GM06990 (cell line): ENCODE data around the gene ADPRM.

Source experiments
- DNase-seq: peaks from one replicate; pipeline ENCODE4 v3.0.0-alpha.2; 2011; ENCODE audit not compliant: insufficient read length; ENCODE audit errors: extremely low read depth
- H3K27me3 ChIP-seq: replicated peaks from 2 replicates; pipeline ENCODE4 v1.6.0; 2011; ENCODE audit warnings: low read length; ENCODE audit not compliant: control insufficient read depth, insufficient read depth
- H3K36me3 ChIP-seq: 2 replicates; pipeline ENCODE4 v1.5.1; 2011; ENCODE audit warnings: low read length; ENCODE audit not compliant: control insufficient read depth, insufficient read depth
- H3K4me3 ChIP-seq: replicated peaks from 2 replicates; pipeline ENCODE4 v1.5.1; 2011; ENCODE audit warnings: low read depth, mild to moderate bottlenecking, control low read depth, low read length
- CTCF ChIP-seq: IDR thresholded peaks from 2 replicates; pipeline ENCODE4 v1.5.1; 2011; ENCODE audit warnings: low read length, control low read depth, mild to moderate bottlenecking, inconsistent platforms; ENCODE audit not compliant: insufficient read depth, poor library complexity, severe bottlenecking

Gene ADPRM

GRCh38 chr17:10697092-10698081 lies at the start of gene ADPRM, which contains the start of gene SCO1:
ADPRM (plus strand) TSS chr17:10697594; CDS start chr17:10704927, 7,333 bp downstream.
SCO1 (minus strand) TSS chr17:10697533; CDS start chr17:10697507, 26 bp downstream.
- H3K36me3 ChIP-seq: peaks cover 4% of the 10 kb centered on the region
- peak; percentile 90 for DNase-seq
- peak within 1 kb of the TSS; percentile 95 for H3K4me3 ChIP-seq
- TF ChIP-seq CTCF: no peak
- H3K27me3 ChIP-seq: no peaks in the 10 kb centered on the region

- no peak for DNase-seq
- Histone ChIP-seq H3K36me3 (no peaks in the 10 kb centered on the region), H3K27me3 (no peaks in the 10 kb centered on the region), H3K4me3 (no peak overlapping the region)
- no peak for TF ChIP-seq CTCF
These were observed 49.0 kb upstream of the ADPRM start for GRCh38 chr17:10648381-10648780.

GRCh38 chr17:10648956-10649355 lies 48.4 kb upstream of the ADPRM start:
- no peak for DNase-seq
- TF ChIP-seq CTCF: no peak
- H3K27me3 ChIP-seq: no peaks in the 10 kb centered on the region
- no peak overlapping the region for H3K4me3 ChIP-seq
- no peaks in the 10 kb centered on the region for H3K36me3 ChIP-seq

- DNase-seq: no peak
- TF ChIP-seq CTCF: no peak
- no peaks in the 10 kb centered on the region for H3K36me3 ChIP-seq
- H3K4me3 ChIP-seq: no peak overlapping the region
- no peaks in the 10 kb centered on the region for H3K27me3 ChIP-seq
These were observed 47.8 kb upstream of the ADPRM start for GRCh38 chr17:10649602-10650001.

- Histone ChIP-seq H3K36me3 (no peaks in the 10 kb centered on the region), H3K4me3 (no peak overlapping the region), H3K27me3 (no peaks in the 10 kb centered on the region)
- no peak for TF ChIP-seq CTCF
- DNase-seq: no peak
These were observed 45.5 kb upstream of the ADPRM start for GRCh38 chr17:10651927-10652326.
